Regular cardiac myocyte (primary cell): ENCODE results near the gene CUL2. TPM values are rescaled to one million over a fixed set of nuclear protein-coding genes. Genes with fewer than 3 reads are reported as not detected.

Experiments
- total RNA-seq: library from RNA; depleted of rRNA; stranded (reverse); fragments of >200 nt; gene quantifications from 2 replicates; pipeline ENCODE4 v1.2.3, GENCODE V29; 2014

CUL2 gene
- 25.9 and 36.2 TPM in 2 replicates for total RNA-seq

GRCh38 chr10:35090162-35090954 lies at the start of gene CUL2:
TSS of gene CUL2 (minus strand) at chr10:35090341. CDS start at chr10:35071317, 19,024 bp downstream.

GRCh38 chr10:35126530-35127288 lies 36.6 kb upstream of the CUL2 start, which contains the start of gene CREM:
TSS of gene CREM (plus strand) at chr10:35126846. CDS start at chr10:35137836, 10,990 bp downstream.

Other genes starting within 250 kb of the CUL2 start
- gene CREM, start 36.5 kb upstream of the CUL2 start, total RNA-seq, result 25.7 and 42.4 TPM in 2 replicates
- gene CCNY, start 246.2 kb upstream of the CUL2 start, total RNA-seq, result 50.7 and 65.0 TPM in 2 replicates